Heart right ventricle (tissue), 16 donors: ENCODE measurements around the gene PCNX3. TPM values are rescaled to one million over a fixed set of nuclear protein-coding genes. Genes with fewer than 3 reads are reported as not detected.

Experiments
- ATAC-seq, 8 donors: fragments of 200-7000 bp; cut with Tn5 transposase; one replicate each; pipeline ENCODE4 v1.9.1; 2020; ENCODE audit warnings: mild to moderate bottlenecking in 8 of 8, moderate library complexity in 8 of 8, moderate number of reproducible peaks in 1 of 8
- DNase-seq, 2 donors: peaks; one replicate each; pipeline ENCODE4 v3.0.0-alpha.2; 2020
- H3K27ac ChIP-seq, 10 donors: fragments of 200-600 bp; sonication (generic) in 2 of 10; one replicate each; pipeline versions ENCODE4 v1.5.0 to v1.8.0; 2020 to 2022; ENCODE audit warnings: mild to moderate bottlenecking in 3 of 10
- H3K27me3 ChIP-seq, 7 donors: fragments of 200-600 bp; one replicate each; pipeline ENCODE4 v1.8.0; 2021 to 2022; ENCODE audit warnings: mild to moderate bottlenecking in 2 of 7
- H3K36me3 ChIP-seq, 9 donors: fragments of 200-600 bp; sonication (generic) in 1 of 9; one replicate each; pipeline versions ENCODE4 v1.5.0 to v1.8.0; 2020 to 2022; ENCODE audit warnings: mild to moderate bottlenecking in 2 of 9
- H3K4me1 ChIP-seq, 9 donors: fragments of 200-600 bp; sonication (generic) in 1 of 9; one replicate each; pipeline versions ENCODE4 v1.5.0 to v1.8.0; 2020 to 2022; ENCODE audit warnings: mild to moderate bottlenecking in 4 of 9
- H3K4me3 ChIP-seq, 10 donors: fragments of 200-600 bp; sonication (generic) in 2 of 10; one replicate each; pipeline versions ENCODE4 v1.5.0 to v1.8.0; 2020 to 2022; ENCODE audit warnings: mild to moderate bottlenecking in 7 of 10, moderate library complexity in 2 of 10
- H3K9me3 ChIP-seq, 11 donors: fragments of 200-600 bp in 10 of 11; sonication (generic) in 2 of 11; one replicate each; pipeline versions ENCODE4 v1.5.0 to v1.8.0; 2013 to 2022; ENCODE audit warnings: mild to moderate bottlenecking in 2 of 11, control low read depth in 1 of 11, moderate library complexity in 1 of 11
- WGBS, 2 donors: extraction: QIAGEN DNeasy Blood & Tissue Kit; methylation state at CpG; one replicate each; pipeline ENCODE4 v1.1.7; 2013; ENCODE audit warnings: inconsistent platforms in 1 of 2; 5-methylcytosine and 5-hydroxymethylcytosine counted together
- intact Hi-C, 10 donors: fragments of 100-400 bp; cut with DNase I; formaldehyde crosslinking; loops; one replicate each; pipeline versions ENCODE4 v1.11.1 to v1.14.2; 2022
- polyA plus RNA-seq, 2 donors: library from polyadenylated mRNA; stranded (reverse); fragments of 200-250 nt; gene quantifications; one replicate each; pipeline ENCODE4 v1.2.3, GENCODE V29; 2013
- total RNA-seq, 10 donors: library from RNA; stranded (reverse); fragmentation: NEBNext Ultra II Directional in 3 of 10; extraction: Animal tissue kit (Norgen Biotek cat#: 25700) in 3 of 10; gene quantifications; one replicate each; pipeline versions ENCODE4 v1.2.1 to v1.2.4, GENCODE V29; 2021 to 2023
- TF ChIP-seq, protein P1 (sequence below), 9 donors: fragments of 200-600 bp; sonication (generic) in 2 of 9; IDR thresholded peaks; one replicate each; pipeline versions ENCODE4 v1.5.0 to v1.8.0; 2021 to 2022; ENCODE audit warnings: antibody characterized with exemption in 9 of 9, mild to moderate bottlenecking in 5 of 9, moderate library complexity in 1 of 9
- donor health status: Arrhythmogenic right ventricular cardiomyopathy.
- donor health status: ischemic (EF 13 %, LVEDD 7.1; RV severe dilation, severe dysfunction).
- donor health status: healthy with polysubstance abuse.
- donor health status: DM: no; HTN: yes; CAD: no.
- donor health status: DM: no; HTN: no; CAD: no.
- donor health status: ischemic (EF 25% LVEDD 6.9; RV normal size, moderate dysfunction).
- donor health status: ischemic (EF 25% LVEDD 5.7; RV mildly dilated, moderate dysfunction).
- donor health status: healthy.
- donor health status: DM: yes; HTN: yes; CAD: no.
- donor health status: Ischemic cardiomyopathy.
- donor health status: ischemic (EF 35%, LVEDD 5.7; RV mildly dilated, moderate dysfunction).
- donor health status: nonischemic (EF 11% LVEDD 7.7; RV severe dilation, severe dysfunction).
- donor health status: DM: yes; HTN: yes; CAD: no.
- donor health status: PGD.
- donor health status: ischemic (EF 29% LVEDD 5.4; RV normal size, mild dysfunction).
- donor health status: nonischemic (EF 23%, LVEDD 6.1; RV moderate dilation, normal function).

The PCNX3 gene
- total and polyA plus RNA-seq, 12 donors, result 9.4 to 16.9 (median 11.7) TPM

DNA sequence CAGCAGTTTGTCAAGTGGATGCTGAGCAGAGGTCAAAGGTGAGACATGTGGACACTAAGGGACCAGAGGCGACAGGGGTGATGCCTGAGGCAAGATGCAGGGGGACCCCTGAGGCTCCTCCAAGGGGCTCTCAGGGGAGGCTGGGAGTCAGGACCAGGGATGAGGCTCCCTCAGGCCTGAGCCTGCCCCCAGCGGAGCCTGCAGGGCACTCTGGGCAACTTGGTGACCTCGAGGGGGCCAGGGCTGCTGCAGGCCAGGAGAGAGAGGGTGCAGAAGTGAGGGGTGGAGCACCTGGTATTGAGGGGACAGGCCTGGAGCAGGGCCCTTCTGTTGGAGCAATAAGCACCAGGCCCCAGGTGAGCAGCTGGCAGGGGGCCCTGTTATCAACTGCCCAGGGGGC lies 33.6 kb upstream of the PCNX3 start:
- TF ChIP-seq, protein P1, sequence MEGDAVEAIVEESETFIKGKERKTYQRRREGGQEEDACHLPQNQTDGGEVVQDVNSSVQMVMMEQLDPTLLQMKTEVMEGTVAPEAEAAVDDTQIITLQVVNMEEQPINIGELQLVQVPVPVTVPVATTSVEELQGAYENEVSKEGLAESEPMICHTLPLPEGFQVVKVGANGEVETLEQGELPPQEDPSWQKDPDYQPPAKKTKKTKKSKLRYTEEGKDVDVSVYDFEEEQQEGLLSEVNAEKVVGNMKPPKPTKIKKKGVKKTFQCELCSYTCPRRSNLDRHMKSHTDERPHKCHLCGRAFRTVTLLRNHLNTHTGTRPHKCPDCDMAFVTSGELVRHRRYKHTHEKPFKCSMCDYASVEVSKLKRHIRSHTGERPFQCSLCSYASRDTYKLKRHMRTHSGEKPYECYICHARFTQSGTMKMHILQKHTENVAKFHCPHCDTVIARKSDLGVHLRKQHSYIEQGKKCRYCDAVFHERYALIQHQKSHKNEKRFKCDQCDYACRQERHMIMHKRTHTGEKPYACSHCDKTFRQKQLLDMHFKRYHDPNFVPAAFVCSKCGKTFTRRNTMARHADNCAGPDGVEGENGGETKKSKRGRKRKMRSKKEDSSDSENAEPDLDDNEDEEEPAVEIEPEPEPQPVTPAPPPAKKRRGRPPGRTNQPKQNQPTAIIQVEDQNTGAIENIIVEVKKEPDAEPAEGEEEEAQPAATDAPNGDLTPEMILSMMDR (IDR thresholded peaks at IDR 0.05), result no peak
- DNase-seq (no peak), ATAC-seq (no peak)
- H3K4me1 ChIP-seq, result peaks cover 17 to 36% (median 29%) of the 10 kb centered on the region in 9 donors
- no peaks in the 10 kb centered on the region for H3K9me3 ChIP-seq
- WGBS, 2 donors, result 86 to 91% methylated on average over 3 of the region's 3 CpGs
- intact Hi-C loops, result loop anchor here in 1 of 10 donors (10.0 kb wide), 1 partner anchor 47 kb away; no protein-coding TSS in a partner anchor
- peaks cover 0 to 78% (median 22%) of the 10 kb centered on the region in 9 donors for H3K36me3 ChIP-seq
- no peak overlapping the region for H3K4me3 ChIP-seq
- H3K27me3 ChIP-seq, result no peaks in the 10 kb centered on the region
- peak overlapping the region in 1 of 10 donors; percentile 32 for H3K27ac ChIP-seq

- Histone ChIP-seq H3K36me3 (peaks cover 0 to 80% (median 22%) of the 10 kb centered on the region in 9 donors), H3K27me3 (no peaks in the 10 kb centered on the region), H3K4me3 (no peak overlapping the region), H3K27ac (no peak overlapping the region), H3K4me1 (peaks cover 16 to 36% (median 31%) of the 10 kb centered on the region in 9 donors), H3K9me3 (no peaks in the 10 kb centered on the region)
- ATAC-seq (no peak), DNase-seq (no peak)
- TF ChIP-seq, protein P1 (IDR thresholded peaks at IDR 0.05), result no peak
- intact Hi-C loops, result loop anchor here in 1 of 10 donors (10.0 kb wide), 1 partner anchor 49 kb away; no protein-coding TSS in a partner anchor
- WGBS, 2 donors, result 87 to 89% methylated on average over 10 of the region's 10 CpGs
Observed at GRCh38 chr11:65583589-65583988, 32.0 kb upstream of the PCNX3 start.

- Histone ChIP-seq H3K36me3 (peaks cover 0 to 80% (median 22%) of the 10 kb centered on the region in 9 donors), H3K27ac (no peak overlapping the region)
Observed at GRCh38 chr11:65584106-65584505, 31.5 kb upstream of the PCNX3 start.

DNA sequence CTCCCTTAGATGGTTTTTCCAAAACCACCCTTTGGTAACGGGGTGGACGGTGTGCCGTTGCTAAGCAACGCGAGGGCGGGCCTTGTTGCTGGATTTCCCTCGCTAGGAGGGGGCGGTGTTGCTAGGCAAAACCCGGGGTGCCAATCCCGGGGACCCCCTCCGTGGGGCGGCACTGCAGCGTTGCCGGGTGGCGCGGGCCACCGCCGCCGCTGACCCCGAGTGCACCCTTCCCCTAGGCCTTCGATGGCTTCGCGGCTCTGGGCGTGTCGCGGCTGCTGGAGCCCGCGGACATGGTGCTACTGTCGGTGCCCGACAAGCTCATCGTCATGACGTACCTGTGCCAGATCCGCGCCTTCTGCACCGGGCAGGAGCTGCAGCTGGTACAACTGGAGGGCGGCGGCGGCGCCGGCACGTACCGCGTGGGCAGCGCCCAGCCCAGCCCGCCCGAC lies 30.8 kb upstream of the PCNX3 start:
- TF ChIP-seq, protein P1 (IDR thresholded peaks at IDR 0.05), result no peak
- Histone ChIP-seq H3K4me1 (peaks cover 20 to 44% (median 41%) of the 10 kb centered on the region in 9 donors), H3K9me3 (no peaks in the 10 kb centered on the region), H3K27ac (no peak overlapping the region), H3K36me3 (peaks cover 0 to 80% (median 18%) of the 10 kb centered on the region in 9 donors), H3K27me3 (no peaks in the 10 kb centered on the region), H3K4me3 (no peak overlapping the region)
- DNase-seq, result no peak
- intact Hi-C loops, result loop anchor here in 3 of 10 donors (5.0 to 10.0 kb wide), 2 partner anchors 42 to 50 kb away; no protein-coding TSS in a partner anchor
- 64 to 72% methylated on average over 46 of the region's 46 CpGs for WGBS, 2 donors
- ATAC-seq, result no peak

More at GRCh38 chr11:65584106-65584505, 31.5 kb upstream of the PCNX3 start:
- intact Hi-C loops, result loop anchor here in 1 of 10 donors (10.0 kb wide), 1 partner anchor 49 kb away; no protein-coding TSS in a partner anchor
- Histone ChIP-seq H3K4me1 (peaks cover 20 to 38% (median 34%) of the 10 kb centered on the region in 9 donors), H3K27me3 (no peaks in the 10 kb centered on the region), H3K9me3 (no peaks in the 10 kb centered on the region), H3K4me3 (no peak overlapping the region)
- TF ChIP-seq, protein P1 (IDR thresholded peaks at IDR 0.05), result no peak
- WGBS, 2 donors, result 86% methylated on average over 8 of the region's 8 CpGs
- no peak for ATAC-seq
- DNase-seq, result no peak
